GM12878 (cell line): Measurements from ENCODE around the gene TM7SF3. TPM values are rescaled to one million over a fixed set of nuclear protein-coding genes. Genes with fewer than 3 reads are reported as not detected.

ENCODE experiments used
- ATAC-seq: fragments of 200-7000 bp; cut with Tn5 transposase; 3 replicates; pipeline ENCODE4 v1.9.1; 2020; ENCODE audit warnings: mild to moderate bottlenecking, moderate library complexity
- BruUV-seq: library from RNA; stranded (reverse); fragments of 400-500 nt; replicated peaks from 2 replicates; lab custom pipeline; 2021; lab: Mats Ljungman, UMichigan
- CTCF ChIA-PET: fragments of 300-600 bp; sonication (Branson Sonifier 250); formaldehyde crosslinking; extraction: SDS; loops from one replicate; lab custom pipeline; 2021; ENCODE audit warnings: inconsistent platforms; lab: Yijun Ruan, JAX
- POLR2A ChIA-PET: fragments of 350-600 bp; formaldehyde crosslinking; extraction: SDS; loops from one replicate; lab custom pipeline; 2021; ENCODE audit warnings: inconsistent platforms; lab: Charles Lee
- RAD21 ChIA-PET: fragments of 300-600 bp; sonication (Branson Sonifier 250); formaldehyde crosslinking; loops from one replicate; lab custom pipeline; 2023; ENCODE audit warnings: antibody characterized with exemption; ENCODE audit not compliant: unreplicated experiment; lab: Charles Lee
- SMC1A ChIA-PET: fragments of 300-600 bp; sonication (Branson Sonifier 250); formaldehyde crosslinking; loops from one replicate; lab custom pipeline; 2023; ENCODE audit not compliant: unreplicated experiment, uncharacterized antibody; lab: Charles Lee
- DNase-seq: peaks from one replicate; pipeline ENCODE4 v3.0.0-alpha.2; 2011; ENCODE audit warnings: low read depth, low spot score
- FAIRE-seq: peaks from 3 replicates; lab custom pipeline; 2011; peaks lifted over from hg19 to GRCh38; lab: Jason Lieb, UNC
- H2AFZ ChIP-seq: 2 replicates; pipeline ENCODE4 v1.6.0; 2011; ENCODE audit warnings: low read depth, low read length, control low read depth; ENCODE audit not compliant: control insufficient read depth
- H3K27ac ChIP-seq: 2 replicates; pipeline ENCODE4 v1.5.1; 2011; ENCODE audit warnings: control low read depth; ENCODE audit not compliant: control insufficient read depth, insufficient read depth
- H3K27me3 ChIP-seq, 2 experiments: replicated peaks in 1 of 2; 2 replicates each; pipeline versions ENCODE4 v1.6.0 to v1.6.1; 2011; ENCODE audit warnings: low read length in 1 of 2; ENCODE audit not compliant: control insufficient read depth in 2 of 2, insufficient read depth in 2 of 2
- H3K36me3 ChIP-seq, 2 experiments: 2 replicates each; pipeline ENCODE4 v1.5.1; 2011; ENCODE audit warnings: low read length in 1 of 2; ENCODE audit not compliant: control insufficient read depth in 2 of 2, insufficient read depth in 2 of 2
- H3K4me1 ChIP-seq: 2 replicates; pipeline ENCODE4 v1.6.1; 2011; ENCODE audit warnings: mild to moderate bottlenecking, low read length, moderate library complexity, mixed read lengths; ENCODE audit not compliant: control insufficient read depth, insufficient read depth
- H3K4me2 ChIP-seq: 2 replicates; pipeline ENCODE4 v1.6.0; 2011; ENCODE audit warnings: control low read depth; ENCODE audit not compliant: control insufficient read depth, insufficient read depth
- H3K4me3 ChIP-seq: fragments of 200-600 bp; sonication (generic); 2 replicates; pipeline ENCODE4 v1.5.1; 2016
- H3K79me2 ChIP-seq: 2 replicates; pipeline ENCODE4 v1.6.0; 2011; ENCODE audit warnings: low read length; ENCODE audit not compliant: control insufficient read depth, insufficient read depth
- H3K9ac ChIP-seq: 2 replicates; pipeline ENCODE4 v1.8.0; 2011; ENCODE audit warnings: low read length, control low read depth, mixed read lengths; ENCODE audit not compliant: control insufficient read depth, insufficient read depth
- H3K9me3 ChIP-seq: replicated peaks from 3 replicates; pipeline ENCODE4 v1.5.1; 2011; ENCODE audit warnings: mild to moderate bottlenecking, low read length; ENCODE audit not compliant: control insufficient read depth, insufficient read depth
- H4K20me1 ChIP-seq: 2 replicates; pipeline ENCODE4 v1.6.0; 2011; ENCODE audit not compliant: control insufficient read depth, insufficient read depth
- ELK1 ChIP-seq: IDR thresholded peaks from 2 replicates; pipeline ENCODE4 v1.6.1; 2012; ENCODE audit warnings: low read depth, low read length, improper control_type of control experiment
- ESRRA ChIP-seq: IDR thresholded peaks from 2 replicates; pipeline ENCODE4 v1.6.1; 2012; ENCODE audit warnings: mild to moderate bottlenecking, low read length, improper control_type of control experiment
- HCFC1 ChIP-seq: fragments of 150-350 bp; IDR thresholded peaks from 2 replicates; pipeline ENCODE4 v1.6.1; 2014; ENCODE audit warnings: low read length
- IKZF2 ChIP-seq, 2 experiments: fragments of 450-650 bp; IDR thresholded peaks; 2 replicates each; pipeline ENCODE4 v1.6.1; 2017; ENCODE audit warnings: mild to moderate bottlenecking in 2 of 2, moderate library complexity in 2 of 2
- NFYA ChIP-seq: IDR thresholded peaks from 2 replicates; pipeline ENCODE4 v1.6.1; 2011; ENCODE audit warnings: low read depth, mild to moderate bottlenecking, low read length, improper control_type of control experiment, borderline replicate concordance
- PAX5 ChIP-seq: IDR thresholded peaks from 2 replicates; pipeline ENCODE4 v1.6.1; 2011; ENCODE audit warnings: low read depth, low read length, borderline replicate concordance
- SKIL ChIP-seq: fragments of 450-650 bp; IDR thresholded peaks from 2 replicates; pipeline ENCODE4 v1.6.1; 2017; ENCODE audit warnings: mild to moderate bottlenecking, low read depth, inconsistent platforms; ENCODE audit not compliant: poor library complexity, severe bottlenecking
- SREBF2 ChIP-seq: IDR thresholded peaks from 2 replicates; pipeline ENCODE4 v1.6.1; 2012; ENCODE audit warnings: mild to moderate bottlenecking, low read length
- TCF12 ChIP-seq: IDR thresholded peaks from 2 replicates; pipeline ENCODE4 v1.6.1; 2011; ENCODE audit warnings: low read depth, mild to moderate bottlenecking, low read length
- WGBS: methylation state at CpG from one replicate; pipeline ENCODE4 v1.1.6; 2016; ENCODE audit warnings: low lambda C conversion rate; ENCODE audit not compliant: insufficient replicate concordance, insufficient coverage; ENCODE audit errors: missing lambda C conversion rate; 5-methylcytosine and 5-hydroxymethylcytosine counted together
- in situ Hi-C: fragments of 300-500 bp; cut with MboI; formaldehyde crosslinking; loops from 9 replicates; pipeline ENCODE4 v1.14.3; 2018; ENCODE audit warnings: mixed read lengths
- intact Hi-C: fragments of 100-400 bp; cut with micrococcal nuclease; formaldehyde crosslinking; loops from one replicate; pipeline ENCODE4 v1.14.2; 2022; ENCODE audit not compliant: unreplicated experiment
- polyA plus RNA-seq, 11 experiments: library from polyadenylated mRNA; depleted of rRNA in 4 of 11; unstranded in 6 of 11; stranded (reverse) in 5 of 11; fragments of >200 nt; fragmentation: Nextera tagmentation in 4 of 11; fragmentation: Illumina TruSeq in 1 of 11; extraction: Ambion mirVana in 4 of 11; extraction: Trizol in 1 of 11; gene quantifications; 1 replicate in 1 of 11; 2 replicates in 10 of 11; pipeline versions ENCODE4 v1.2.1 to v1.2.3, GENCODE V29; 2011 to 2016; ENCODE audit warnings: inconsistent platforms in 2 of 11, missing spikeins in 2 of 11, low read depth in 1 of 11
- total RNA-seq, 4 experiments: library from RNA; depleted of rRNA in 3 of 4; stranded (reverse); fragments of >200 nt in 3 of 4; fragmentation: Illumina TruSeq in 1 of 4; extraction: Trizol in 1 of 4; gene quantifications; 2 replicates each; pipeline versions ENCODE4 v1.2.1 to v1.2.3, GENCODE V29; 2013 to 2021

The TM7SF3 gene
- total and polyA plus RNA-seq, 10 of the 15 experiments (the other 5 are each of a cell fraction or from before 2014, with no cell fraction given), result 31.4 to 341 (median 74.8) TPM

GRCh38 chr12:26954027-26954426, 60.2 kb downstream of the TM7SF3 start:
- ATAC-seq (no peak; the same call in 2 of the 3 replicates), DNase-seq (no peak), FAIRE-seq (no peak)
- ChIA-PET CTCF (interaction anchor here (0.9 kb wide), 1 partner anchor 56 kb away, joined by 4 read pairs; no protein-coding TSS in a partner anchor), SMC1A (interaction anchor here (1.2 to 5.5 kb wide), 3 partner anchors 12 to 28 kb away, joined by 4 to 28 read pairs (median 9); no protein-coding TSS in a partner anchor), RAD21 (interaction anchor here (1.3 kb wide), 1 partner anchor 10 kb away, joined by 3 read pairs; no protein-coding TSS in a partner anchor), POLR2A (no interaction called here)
- TF ChIP-seq HCFC1 (no peak), TCF12 (no peak), PAX5 (no peak), ESRRA (no peak), IKZF2 (IDR thresholded peaks at IDR 0.05) (no peak), SKIL (no peak), SREBF2 (no peak), NFYA (no peak), ELK1 (no peak)
- no peak overlapping the region for H3K27ac ChIP-seq
- H3K9me3 ChIP-seq, result peaks cover 4% of the 10 kb centered on the region; the same call in 2 of the 3 replicates
- no peaks in the 10 kb centered on the region for H3K4me1 ChIP-seq
- H3K9ac ChIP-seq, result no peak overlapping the region
- H3K79me2 ChIP-seq, result peaks cover 32% of the 10 kb centered on the region
- no peaks in the 10 kb centered on the region for H3K27me3 ChIP-seq
- BruUV-seq, result no TSS peak
- in situ Hi-C loops, result no loop called here
- intact Hi-C loops, result no loop called here
- H3K4me3 ChIP-seq, result no peak overlapping the region
- no peak overlapping the region for H2AFZ ChIP-seq
- no peaks in the 10 kb centered on the region for H4K20me1 ChIP-seq
- no peak overlapping the region for H3K4me2 ChIP-seq
- 67% methylated on average over 4 of the region's 4 CpGs for WGBS
- peaks cover 3 to 18% of the 10 kb centered on the region in 2 experiments; a peak in 2 of 4 replicates for H3K36me3 ChIP-seq
